A549 (cell line): ENCODE results near the gene RPS6KA3. TPM values are rescaled to one million over a fixed set of nuclear protein-coding genes. Genes with fewer than 3 reads are reported as not detected.

Experiments used
- ATAC-seq, 2 experiments: fragments of 200-7000 bp in 1 of 2; fragments of >200 bp in 1 of 2; cut with Nextera tagmentation in 1 of 2; cut with Tn5 transposase in 1 of 2; 3 replicates each; pipeline versions ENCODE4 v1.8.0 to v1.9.1; 2018 to 2020; ENCODE audit warnings: mild to moderate bottlenecking in 1 of 2, moderate library complexity in 1 of 2
- CTCF ChIA-PET: fragments of 300-600 bp; sonication (Branson Sonifier 250); formaldehyde crosslinking; extraction: SDS; loops from one replicate; lab custom pipeline; 2021; ENCODE audit warnings: antibody characterized with exemption, inconsistent platforms; lab: Yijun Ruan, JAX
- POLR2A ChIA-PET: fragments of 350-600 bp; formaldehyde crosslinking; extraction: SDS; loops from one replicate; lab custom pipeline; 2021; ENCODE audit warnings: antibody characterized with exemption, inconsistent platforms; lab: Yijun Ruan, JAX
- DNase-seq, 2 experiments: peaks; one replicate each; pipeline versions ENCODE4 v3.0.0 to v3.0.0-alpha.2; 2011 to 2016; ENCODE audit warnings: low read depth in 1 of 2, low spot score in 1 of 2
- FAIRE-seq: peaks from 2 replicates; lab custom pipeline; 2011; peaks lifted over from hg19 to GRCh38; lab: Jason Lieb, UNC
- H3K27ac ChIP-seq, 2 experiments: fragments of >200 bp; sonication (Bioruptor Twin); formaldehyde crosslinking; 3 replicates each; pipeline ENCODE4 v1.5.1; 2016 to 2017
- H3K4me1 ChIP-seq: fragments of >200 bp; sonication (Bioruptor Twin); formaldehyde crosslinking; 3 replicates; pipeline ENCODE4 v1.6.1; 2016
- H3K4me2 ChIP-seq: fragments of >200 bp; sonication (Bioruptor Twin); formaldehyde crosslinking; 3 replicates; pipeline ENCODE4 v1.6.1; 2016
- H3K4me3 ChIP-seq: fragments of >200 bp; sonication (Bioruptor Twin); formaldehyde crosslinking; 3 replicates; pipeline ENCODE4 v1.5.1; 2016
- H3K9me3 ChIP-seq: fragments of >200 bp; sonication (Bioruptor Twin); formaldehyde crosslinking; 3 replicates; pipeline ENCODE4 v1.6.1; 2016
- CEBPB ChIP-seq, 2 experiments: fragments of >200 bp in 1 of 2; sonication (Bioruptor Twin) in 1 of 2; formaldehyde crosslinking in 1 of 2; IDR thresholded peaks; 2 replicates each; pipeline ENCODE4 v1.6.1; 2012 to 2016
- CHD2 ChIP-seq: fragments of 150-350 bp; IDR thresholded peaks from 2 replicates; pipeline ENCODE4 v1.6.1; 2014; ENCODE audit warnings: low read length; ENCODE audit not compliant: partially characterized antibody
- ESRRA ChIP-seq: fragments of 150-350 bp; IDR thresholded peaks from 2 replicates; pipeline ENCODE4 v1.6.1; 2014; ENCODE audit warnings: mild to moderate bottlenecking, low read length, borderline replicate concordance
- GATA3 ChIP-seq: IDR thresholded peaks from 2 replicates; pipeline ENCODE4 v1.6.1; 2012; ENCODE audit warnings: borderline replicate concordance
- HOXA7 ChIP-seq: fragments of 250-450 bp; sonication (Bioruptor Pico); IDR thresholded peaks from 2 replicates; pipeline ENCODE4 v1.5.0; 2020; ENCODE audit warnings: mild to moderate bottlenecking, moderate library complexity
- JUNB ChIP-seq: fragments of >200 bp; sonication (Bioruptor Twin); formaldehyde crosslinking; IDR thresholded peaks from 2 replicates; pipeline ENCODE4 v1.6.1; 2016
- MAFK ChIP-seq: fragments of 450-650 bp; IDR thresholded peaks from 2 replicates; pipeline ENCODE4 v1.6.1; 2014; ENCODE audit not compliant: partially characterized antibody
- MAZ ChIP-seq: fragments of 150-350 bp; IDR thresholded peaks from 2 replicates; pipeline ENCODE4 v1.6.1; 2014; ENCODE audit warnings: antibody characterized with exemption, low read depth, low read length, borderline replicate concordance
- MYC ChIP-seq: IDR thresholded peaks from 2 replicates; pipeline ENCODE4 v1.6.1; 2012; ENCODE audit warnings: mild to moderate bottlenecking, inconsistent platforms, low read length, improper control_type of control experiment, borderline replicate concordance
- RAD21 ChIP-seq, 2 experiments: fragments of >200 bp in 1 of 2; sonication (Bioruptor Twin) in 1 of 2; formaldehyde crosslinking in 1 of 2; IDR thresholded peaks in 1 of 2; conservative IDR thresholded peaks in 1 of 2; 2 replicates in 1 of 2; 3 replicates in 1 of 2; pipeline ENCODE4 v1.6.1; 2012 to 2018; ENCODE audit warnings: inconsistent platforms in 1 of 2
- RFX5 ChIP-seq: fragments of 450-650 bp; IDR thresholded peaks from 2 replicates; pipeline ENCODE4 v1.7.1; 2014; ENCODE audit warnings: antibody characterized with exemption, mild to moderate bottlenecking, moderate library complexity
- SREBF2 ChIP-seq: fragments of 450-650 bp; IDR thresholded peaks from 2 replicates; pipeline ENCODE4 v1.6.1; 2014; ENCODE audit warnings: mild to moderate bottlenecking, moderate library complexity
- TFCP2L1 ChIP-seq: fragments of 250-450 bp; sonication (Bioruptor Pico); IDR thresholded peaks from 2 replicates; pipeline ENCODE4 v1.5.0; 2021; ENCODE audit warnings: mild to moderate bottlenecking
- TP53 ChIP-seq: fragments of 250-450 bp; sonication (Bioruptor Pico); IDR thresholded peaks from 2 replicates; pipeline ENCODE4 v1.5.0; 2021; ENCODE audit warnings: mild to moderate bottlenecking, moderate library complexity
- WGBS: methylation state at CpG from one replicate; pipeline ENCODE4 v1.1.6; 2017; ENCODE audit errors: missing lambda C conversion rate; 5-methylcytosine and 5-hydroxymethylcytosine counted together
- polyA plus RNA-seq, 4 experiments: library from polyadenylated mRNA; depleted of rRNA in 3 of 4; stranded (reverse); fragments of >200 nt; fragmentation: RNase III in 1 of 4; extraction: RNeasy Plus Mini Kit Qiagen cat#74134 plus additional on column Dnase treatment in 1 of 4; gene quantifications; 2 replicates in 3 of 4; 3 replicates in 1 of 4; pipeline ENCODE4 v1.2.3, GENCODE V29; 2011 to 2017
- TF ChIP-seq, protein P1 (sequence below): fragments of >200 bp; sonication (Bioruptor Twin); formaldehyde crosslinking; IDR thresholded peaks from 3 replicates; pipeline ENCODE4 v1.6.1; 2016
- TF ChIP-seq, protein P2 (sequence below): IDR thresholded peaks from 2 replicates; pipeline ENCODE4 v1.6.1; 2012
- TF ChIP-seq, protein P3 (sequence below): fragments of 250-450 bp; sonication (Bioruptor Pico); IDR thresholded peaks from 2 replicates; pipeline ENCODE4 v1.5.0; 2021; ENCODE audit warnings: mild to moderate bottlenecking, moderate library complexity, borderline replicate concordance
- TF ChIP-seq, protein P4 (sequence below): IDR thresholded peaks from 2 replicates; pipeline ENCODE4 v1.6.1; 2012
- TF ChIP-seq, protein P5 (sequence below): fragments of 450-650 bp; IDR thresholded peaks from 2 replicates; pipeline ENCODE4 v1.6.1; 2014; ENCODE audit warnings: antibody characterized with exemption

The RPS6KA3 gene
- polyA plus RNA-seq, 2 of the 4 experiments (the other 2 are of a cell fraction) = 41.1 to 117 TPM

DNA sequence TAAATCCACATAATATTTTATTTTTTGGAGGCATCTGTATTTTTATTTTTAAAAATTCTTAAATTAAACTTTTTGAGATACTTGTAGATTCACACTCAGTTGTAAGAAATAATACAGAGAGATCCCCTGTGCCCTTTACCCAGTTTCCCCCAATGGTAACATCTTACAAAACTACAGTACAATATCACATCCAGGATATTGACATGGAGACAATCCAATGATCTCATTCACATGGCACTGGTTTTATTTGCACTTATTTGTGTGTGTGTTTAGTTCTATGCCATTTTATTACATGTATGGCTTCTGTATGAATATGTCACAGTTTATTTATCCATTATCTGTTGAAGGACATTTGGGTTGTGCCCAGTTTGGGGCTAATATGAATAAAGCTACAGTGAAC is 89.6 kb downstream of the RPS6KA3 start:
- H3K4me2 ChIP-seq = no peak overlapping the region
- no peak overlapping the region for H3K4me3 ChIP-seq
- H3K4me1 ChIP-seq = no peaks in the 10 kb centered on the region
- FAIRE-seq = no peak
- no peaks in the 10 kb centered on the region for H3K9me3 ChIP-seq
- TF ChIP-seq RAD21 (conservative IDR thresholded peaks at IDR 0.05 in 1 of 2, IDR thresholded peaks at IDR 0.05 in 1 of 2) = no peak
- no peak for TF ChIP-seq MAZ
- no peak for TF ChIP-seq MYC
- no peak for TF ChIP-seq CEBPB (IDR thresholded peaks at IDR 0.05)
- no peak for TF ChIP-seq ESRRA
- TF ChIP-seq CHD2 = no peak
- no peak for TF ChIP-seq RFX5
- TF ChIP-seq, protein P1, sequence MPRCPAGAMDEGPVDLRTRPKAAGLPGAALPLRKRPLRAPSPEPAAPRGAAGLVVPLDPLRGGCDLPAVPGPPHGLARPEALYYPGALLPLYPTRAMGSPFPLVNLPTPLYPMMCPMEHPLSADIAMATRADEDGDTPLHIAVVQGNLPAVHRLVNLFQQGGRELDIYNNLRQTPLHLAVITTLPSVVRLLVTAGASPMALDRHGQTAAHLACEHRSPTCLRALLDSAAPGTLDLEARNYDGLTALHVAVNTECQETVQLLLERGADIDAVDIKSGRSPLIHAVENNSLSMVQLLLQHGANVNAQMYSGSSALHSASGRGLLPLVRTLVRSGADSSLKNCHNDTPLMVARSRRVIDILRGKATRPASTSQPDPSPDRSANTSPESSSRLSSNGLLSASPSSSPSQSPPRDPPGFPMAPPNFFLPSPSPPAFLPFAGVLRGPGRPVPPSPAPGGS = no peak
- TF ChIP-seq, protein P2, sequence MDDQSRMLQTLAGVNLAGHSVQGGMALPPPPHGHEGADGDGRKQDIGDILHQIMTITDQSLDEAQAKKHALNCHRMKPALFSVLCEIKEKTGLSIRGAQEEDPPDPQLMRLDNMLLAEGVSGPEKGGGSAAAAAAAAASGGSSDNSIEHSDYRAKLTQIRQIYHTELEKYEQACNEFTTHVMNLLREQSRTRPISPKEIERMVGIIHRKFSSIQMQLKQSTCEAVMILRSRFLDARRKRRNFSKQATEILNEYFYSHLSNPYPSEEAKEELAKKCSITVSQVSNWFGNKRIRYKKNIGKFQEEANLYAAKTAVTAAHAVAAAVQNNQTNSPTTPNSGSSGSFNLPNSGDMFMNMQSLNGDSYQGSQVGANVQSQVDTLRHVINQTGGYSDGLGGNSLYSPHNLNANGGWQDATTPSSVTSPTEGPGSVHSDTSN = no peak
- TF ChIP-seq GATA3 = no peak
- TF ChIP-seq, protein P3, sequence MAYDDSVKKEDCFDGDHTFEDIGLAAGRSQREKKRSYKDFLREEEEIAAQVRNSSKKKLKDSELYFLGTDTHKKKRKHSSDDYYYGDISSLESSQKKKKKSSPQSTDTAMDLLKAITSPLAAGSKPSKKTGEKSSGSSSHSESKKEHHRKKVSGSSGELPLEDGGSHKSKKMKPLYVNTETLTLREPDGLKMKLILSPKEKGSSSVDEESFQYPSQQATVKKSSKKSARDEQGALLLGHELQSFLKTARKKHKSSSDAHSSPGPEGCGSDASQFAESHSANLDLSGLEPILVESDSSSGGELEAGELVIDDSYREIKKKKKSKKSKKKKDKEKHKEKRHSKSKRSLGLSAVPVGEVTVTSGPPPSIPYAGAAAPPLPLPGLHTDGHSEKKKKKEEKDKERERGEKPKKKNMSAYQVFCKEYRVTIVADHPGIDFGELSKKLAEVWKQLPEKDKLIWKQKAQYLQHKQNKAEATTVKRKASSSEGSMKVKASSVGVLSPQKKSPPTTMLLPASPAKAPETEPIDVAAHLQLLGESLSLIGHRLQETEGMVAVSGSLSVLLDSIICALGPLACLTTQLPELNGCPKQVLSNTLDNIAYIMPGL = no peak
- no peak for TF ChIP-seq MAFK
- TF ChIP-seq JUNB = no peak
- TF ChIP-seq TP53 = no peak
- TF ChIP-seq TFCP2L1 (CRISPR knock-in tag) = no peak
- TF ChIP-seq HOXA7 (CRISPR knock-in tag) = no peak
- no peak for TF ChIP-seq SREBF2
- no peak for ATAC-seq
- H3K27ac ChIP-seq = no peak overlapping the region
- no peak for DNase-seq
- ChIA-PET POLR2A (no interaction called here), CTCF (no interaction called here)

DNA sequence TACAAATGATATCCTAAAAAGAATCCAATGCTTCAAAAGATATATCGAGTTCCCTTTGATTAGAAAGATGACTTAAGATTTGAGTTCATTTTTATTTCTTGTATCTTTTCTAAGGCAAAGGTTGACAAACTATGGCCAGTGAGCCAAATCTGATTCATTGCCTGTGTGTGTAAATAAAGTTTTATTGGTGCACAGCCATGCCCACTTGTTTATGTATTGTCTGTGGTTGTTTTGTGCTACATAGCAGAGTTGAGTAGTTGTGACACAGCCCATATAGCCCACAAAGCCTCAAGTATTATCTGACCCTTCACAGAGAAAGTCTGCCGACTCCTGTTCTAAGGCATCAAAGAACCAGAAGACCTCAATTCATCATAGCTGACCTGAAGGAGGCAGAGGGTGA is 92.9 kb downstream of the RPS6KA3 start:
- DNase-seq = no peak
- Histone ChIP-seq H3K4me3 (no peak overlapping the region), H3K4me1 (no peaks in the 10 kb centered on the region), H3K4me2 (no peak overlapping the region), H3K9me3 (no peaks in the 10 kb centered on the region), H3K27ac (no peak overlapping the region)
- ChIA-PET CTCF (no interaction called here), POLR2A (interaction anchor here (0.5 kb wide), 1 partner anchor 51 kb away, joined by 3 read pairs; no protein-coding TSS in a partner anchor)
- 97% methylated on average over 2 of the region's 2 CpGs for WGBS
- no peak for ATAC-seq
- peak; percentile 49 for FAIRE-seq
- TF ChIP-seq, protein P4, sequence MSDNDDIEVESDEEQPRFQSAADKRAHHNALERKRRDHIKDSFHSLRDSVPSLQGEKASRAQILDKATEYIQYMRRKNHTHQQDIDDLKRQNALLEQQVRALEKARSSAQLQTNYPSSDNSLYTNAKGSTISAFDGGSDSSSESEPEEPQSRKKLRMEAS = no peak

DNA sequence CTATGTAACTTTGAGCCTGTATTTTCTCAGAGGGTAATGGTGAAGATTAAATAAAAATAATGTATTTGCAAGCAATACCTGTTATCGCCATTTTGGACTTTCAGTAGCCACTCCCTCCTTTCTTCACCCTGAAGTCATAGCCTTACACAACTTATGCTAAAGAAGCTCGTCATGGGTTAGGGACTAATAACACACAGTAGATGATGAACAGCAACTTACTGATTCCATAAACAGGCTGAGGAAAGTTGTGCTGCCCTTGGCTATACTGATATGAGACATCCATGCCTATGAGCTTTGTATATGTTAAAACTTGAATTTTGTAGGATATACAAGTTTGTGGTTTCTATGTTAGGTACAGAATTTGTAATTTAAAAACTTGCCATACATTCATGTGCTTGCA is 93.4 kb downstream of the RPS6KA3 start:
- no peak for ATAC-seq
- CTCF ChIA-PET = no interaction called here
- Histone ChIP-seq H3K9me3 (no peaks in the 10 kb centered on the region), H3K4me3 (no peak overlapping the region), H3K27ac (no peak overlapping the region), H3K4me2 (no peak overlapping the region), H3K4me1 (no peaks in the 10 kb centered on the region)
- peak; percentile 81 for FAIRE-seq
- POLR2A ChIA-PET = interaction anchor here (0.5 kb wide), 1 partner anchor 52 kb away, joined by 3 read pairs; no protein-coding TSS in a partner anchor
- TF ChIP-seq, protein P5, sequence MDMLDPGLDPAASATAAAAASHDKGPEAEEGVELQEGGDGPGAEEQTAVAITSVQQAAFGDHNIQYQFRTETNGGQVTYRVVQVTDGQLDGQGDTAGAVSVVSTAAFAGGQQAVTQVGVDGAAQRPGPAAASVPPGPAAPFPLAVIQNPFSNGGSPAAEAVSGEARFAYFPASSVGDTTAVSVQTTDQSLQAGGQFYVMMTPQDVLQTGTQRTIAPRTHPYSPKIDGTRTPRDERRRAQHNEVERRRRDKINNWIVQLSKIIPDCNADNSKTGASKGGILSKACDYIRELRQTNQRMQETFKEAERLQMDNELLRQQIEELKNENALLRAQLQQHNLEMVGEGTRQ = no peak
- TF ChIP-seq CHD2 (no peak), MAZ (no peak)
- 93% methylated on average over 2 of the region's 2 CpGs for WGBS
- no peak for DNase-seq
